ENCODE measurements around the gene OR51E1. TPM values are rescaled to one million over a fixed set of nuclear protein-coding genes. Genes with fewer than 3 reads are reported as not detected.

Gene OR51E1
- total RNA-seq, 2 donors from 2014 or later: 0.21 TPM; not detected in 1

GRCh38 chr11:4699697-4700435 is 56.1 kb downstream of the OR51E1 start:
- Histone ChIP-seq H3K27ac (no peak overlapping the region), H3K27me3 (replicated peaks; ENCODE audit: insufficient read depth) (no peaks in the 10 kb centered on the region), H3K9me3 (no peaks in the 10 kb centered on the region), H3K4me3 (no peak overlapping the region), H3K4me1 (ENCODE audit: control insufficient read depth in 1 of 2, low read depth in 2 of 2) (no peaks in the 10 kb centered on the region), H3K36me3 (no peaks in the 10 kb centered on the region)
- ATAC-seq (ENCODE audit: insufficient number of reproducible peaks, low FRiP score, low read depth) (no peak), DNase-seq (ENCODE audit: low spot score) (no peak)
- TF ChIP-seq CTCF (IDR thresholded peaks at IDR 0.05): no peak

GRCh38 chr11:4700436-4700820 is 56.6 kb downstream of the OR51E1 start:
- Histone ChIP-seq H3K9me3 (no peaks in the 10 kb centered on the region), H3K27ac (no peak overlapping the region), H3K27me3 (replicated peaks; ENCODE audit: insufficient read depth) (no peaks in the 10 kb centered on the region), H3K4me3 (no peak overlapping the region), H3K4me1 (ENCODE audit: control insufficient read depth in 1 of 2, low read depth in 2 of 2) (no peaks in the 10 kb centered on the region), H3K36me3 (no peaks in the 10 kb centered on the region)
- no peak for DNase-seq (ENCODE audit: low spot score)
- TF ChIP-seq CTCF (IDR thresholded peaks at IDR 0.05): no peak
- no peak for ATAC-seq (ENCODE audit: insufficient number of reproducible peaks, low FRiP score, low read depth)

DNA sequence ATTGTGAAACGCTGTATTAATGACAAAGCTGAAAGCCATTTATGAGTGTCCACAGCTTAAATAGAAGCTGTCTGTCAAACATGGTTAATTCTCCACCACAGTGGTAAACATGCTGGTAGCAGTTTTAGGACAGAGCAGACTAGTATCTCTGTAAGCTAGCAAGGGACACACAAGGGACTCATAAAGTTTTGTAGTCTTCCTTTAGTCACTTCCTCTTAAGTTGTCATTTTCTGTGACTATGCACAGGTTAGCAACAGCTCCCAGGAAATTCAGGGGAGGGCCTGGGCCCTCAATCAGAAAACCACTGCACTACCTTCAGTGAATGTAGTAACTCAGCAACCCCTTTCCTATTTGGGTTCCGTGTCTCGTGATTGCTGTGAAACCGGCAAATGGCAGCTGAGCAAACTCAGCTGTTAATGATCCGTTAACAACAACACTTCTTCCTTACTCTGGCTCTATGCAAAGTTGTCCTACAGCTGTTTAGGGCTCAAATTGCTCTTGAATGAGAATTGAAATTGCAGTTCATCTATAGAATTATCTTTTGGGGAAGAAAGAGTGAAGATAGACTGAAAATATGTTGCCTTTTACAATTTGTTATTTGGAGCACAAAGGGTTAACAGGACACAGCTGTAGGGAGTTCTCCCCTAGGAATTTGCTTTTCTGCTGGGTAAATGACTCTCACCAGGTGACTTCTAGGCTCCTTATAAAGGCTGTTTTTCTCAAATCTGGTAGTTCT is 60.4 kb downstream of the OR51E1 start, which contains the start of gene MMP26:
TSS of gene MMP26 (plus strand) at position 731 of the 736 bp plus-strand sequence.
- DNase-seq (ENCODE audit: low spot score) (no peak), ATAC-seq (ENCODE audit: insufficient number of reproducible peaks, low FRiP score, low read depth) (no peak)
- no peaks in the 10 kb centered on the region for H3K4me1 ChIP-seq (ENCODE audit: control insufficient read depth in 1 of 2, low read depth in 2 of 2)
- no peaks in the 10 kb centered on the region for H3K36me3 ChIP-seq
- no peaks in the 10 kb centered on the region for H3K27me3 ChIP-seq (replicated peaks; ENCODE audit: insufficient read depth)
- H3K27ac ChIP-seq: no peak within 1 kb of the TSS
- H3K9me3 ChIP-seq: no peaks in the 10 kb centered on the region
- no peak within 1 kb of the TSS for H3K4me3 ChIP-seq
- TF ChIP-seq CTCF (IDR thresholded peaks at IDR 0.05): no peak

DNA sequence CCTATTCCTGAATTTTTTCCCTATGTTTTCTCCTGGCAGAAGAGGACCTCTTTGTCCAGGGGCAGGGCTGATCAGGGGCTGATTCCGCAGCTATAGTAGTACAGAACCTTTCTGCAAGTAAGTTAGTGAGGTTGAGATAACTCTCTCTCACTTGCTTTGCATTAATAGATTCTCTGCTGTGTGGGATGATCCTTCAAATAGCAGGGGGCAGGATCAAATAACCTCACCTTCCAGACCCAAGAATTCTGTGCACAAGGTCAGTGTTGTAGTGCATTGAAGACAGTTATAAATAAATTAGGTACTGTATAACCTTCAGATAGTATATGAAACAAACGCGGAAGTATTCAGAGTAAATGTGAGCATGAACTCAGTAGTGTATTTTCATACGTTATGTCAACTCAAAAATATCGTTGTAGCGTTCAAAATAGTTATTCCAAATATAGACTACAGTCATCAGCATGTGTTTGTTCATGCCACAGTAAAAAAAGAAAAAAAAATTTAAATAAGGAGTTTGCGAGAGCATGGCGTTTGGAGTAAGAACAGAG is 61.1 kb downstream of the OR51E1 start:
- ATAC-seq (ENCODE audit: insufficient number of reproducible peaks, low FRiP score, low read depth) (no peak), DNase-seq (ENCODE audit: low spot score) (no peak)
- H3K4me3 ChIP-seq: no peak overlapping the region

More for the DNA sequence above, 61.1 kb downstream of the OR51E1 start:
- Histone ChIP-seq H3K27ac (no peak overlapping the region), H3K27me3 (replicated peaks; ENCODE audit: insufficient read depth) (no peaks in the 10 kb centered on the region), H3K9me3 (no peaks in the 10 kb centered on the region), H3K36me3 (no peaks in the 10 kb centered on the region), H3K4me1 (ENCODE audit: control insufficient read depth in 1 of 2, low read depth in 2 of 2) (no peaks in the 10 kb centered on the region)
- TF ChIP-seq CTCF (IDR thresholded peaks at IDR 0.05): no peak

Other genes starting within 250 kb of the OR51E1 start
- not detected for gene OR52K2, start 194.7 kb upstream of the OR51E1 start, total RNA-seq
- not detected for gene OR52K1, start 161.3 kb upstream of the OR51E1 start, total RNA-seq
- not detected for gene OR52M1, start 98.8 kb upstream of the OR51E1 start, total RNA-seq
- not detected for gene OR52I2, start 62.2 kb upstream of the OR51E1 start, total RNA-seq
- not detected for gene OR52I1, start 49.9 kb upstream of the OR51E1 start, total RNA-seq
- gene TRIM68, start 35.8 kb upstream of the OR51E1 start, total RNA-seq: 10 to 100 TPM; 16.0 to 25.4 TPM
- gene OR51D1, start 6.5 kb upstream of the OR51E1 start, total RNA-seq: not detected
- not detected for gene OR51E2, start 53.9 kb downstream of the OR51E1 start, total RNA-seq
- not detected for gene MMP26, start 60.8 kb downstream of the OR51E1 start, total RNA-seq
- not detected for gene OR51F1, start 126.0 kb downstream of the OR51E1 start, total RNA-seq
- not detected for gene OR52R1, start 160.4 kb downstream of the OR51E1 start, total RNA-seq
- gene OR51F2, start 177.3 kb downstream of the OR51E1 start, total RNA-seq: not detected
- gene OR51S1, start 205.2 kb downstream of the OR51E1 start, total RNA-seq: not detected
- not detected for gene OR51T1, start 237.9 kb downstream of the OR51E1 start, total RNA-seq

Data from thoracic aorta (tissue), 2 donors.